CD4-positive, alpha-beta T cell treated with Interleukin-6 at 100 ng/mL for 8 hours (primary cell): ENCODE results near the gene UBE2D1.
"Not testable (repeated sequence)": the region's sequence is repeated elsewhere in the genome, so short reads cannot be mapped to it uniquely, and the experiment has no call there.

ENCODE experiments used
- DNase-seq: peaks from one replicate; pipeline ENCODE4 v3.0.0-alpha.2; 2020; ENCODE audit warnings: mixed read lengths, low spot score

UBE2D1 gene

DNA sequence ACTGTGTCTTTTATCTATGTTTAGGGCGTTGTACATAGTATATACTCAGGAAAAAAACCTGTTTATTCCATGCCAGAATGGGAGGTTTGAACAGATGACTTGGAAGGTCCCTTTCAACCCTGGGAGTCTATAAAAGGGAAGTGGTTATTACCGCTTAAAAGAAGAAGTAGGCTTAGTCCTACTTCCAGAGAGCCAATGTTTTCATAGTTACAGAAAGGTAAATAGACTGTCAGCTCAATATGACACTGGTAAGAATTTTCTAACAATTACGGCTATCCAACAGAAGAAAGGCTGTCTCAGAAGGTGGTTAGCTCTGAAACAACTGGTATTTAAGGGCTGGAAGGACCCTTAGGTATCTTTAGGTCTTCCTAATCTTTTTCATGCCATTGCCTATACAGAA, 49.3 kb downstream of the UBE2D1 start:
- peak; percentile 34 for DNase-seq

DNA sequence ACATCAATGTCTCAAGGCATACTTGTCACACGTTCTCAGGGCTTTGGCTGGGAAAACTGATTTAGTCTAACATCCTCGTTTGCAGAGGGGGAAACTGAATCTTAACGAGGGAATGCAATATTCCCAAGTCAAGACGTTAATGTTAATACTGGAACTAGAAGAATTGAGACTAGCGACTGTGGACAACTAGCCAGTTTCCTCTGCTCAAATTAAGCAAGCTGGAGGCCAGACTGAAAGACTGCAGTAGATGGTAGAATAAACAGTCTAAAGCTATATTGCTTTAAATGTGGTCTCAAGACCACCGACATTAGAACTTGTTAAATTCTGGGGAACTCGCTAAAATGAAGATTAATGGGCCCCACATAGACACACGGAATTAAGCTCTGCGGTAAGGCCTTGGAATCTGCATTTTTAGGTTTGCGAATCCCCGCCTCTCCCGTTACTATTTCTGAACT, 49.8 kb downstream of the UBE2D1 start:
- DNase-seq: peak; percentile 0

DNA sequence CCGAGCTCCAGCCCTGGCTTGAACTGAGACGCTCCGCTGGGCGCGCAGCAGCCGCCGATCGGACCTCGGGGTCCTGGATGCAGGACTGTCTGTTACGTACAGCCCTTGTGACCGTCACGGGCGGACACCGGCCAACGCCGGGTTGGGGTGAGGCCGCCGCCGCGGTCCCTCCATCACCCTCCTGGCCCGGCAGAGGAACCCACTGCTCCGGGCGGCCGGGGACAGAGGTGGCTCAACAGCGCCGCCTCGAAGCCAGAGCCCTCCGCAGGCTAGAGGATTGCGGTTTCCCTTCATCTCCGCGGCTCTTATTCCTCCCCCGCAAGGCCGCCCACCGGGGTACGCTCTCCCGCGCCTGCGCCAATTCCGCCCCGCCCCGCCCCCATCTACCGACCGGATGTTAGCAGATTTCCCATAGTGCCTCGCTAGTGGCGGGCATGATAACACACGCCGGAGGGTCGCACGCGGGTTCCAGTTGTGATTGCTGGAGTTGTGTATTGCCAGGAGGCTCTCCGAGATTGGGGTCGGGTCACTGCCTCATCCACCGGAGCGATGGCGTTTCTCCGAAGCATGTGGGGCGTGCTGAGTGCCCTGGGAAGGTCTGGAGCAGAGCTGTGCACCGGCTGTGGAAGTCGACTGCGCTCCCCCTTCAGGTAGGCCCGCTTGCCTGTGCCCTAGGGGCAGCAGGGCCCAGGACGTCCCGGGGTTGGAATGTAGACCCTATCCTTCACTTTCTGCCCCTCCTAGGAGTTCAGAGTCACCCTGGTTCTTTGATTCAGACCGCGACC, 50.4 kb downstream of the UBE2D1 start, which contains the start of gene TFAM:
Gene TFAM, plus strand, starts transcription at position 412 of the 785 bp plus-strand sequence. Its CDS starts 138 bp downstream, at position 550.
- DNase-seq: peak; percentile 93

DNA sequence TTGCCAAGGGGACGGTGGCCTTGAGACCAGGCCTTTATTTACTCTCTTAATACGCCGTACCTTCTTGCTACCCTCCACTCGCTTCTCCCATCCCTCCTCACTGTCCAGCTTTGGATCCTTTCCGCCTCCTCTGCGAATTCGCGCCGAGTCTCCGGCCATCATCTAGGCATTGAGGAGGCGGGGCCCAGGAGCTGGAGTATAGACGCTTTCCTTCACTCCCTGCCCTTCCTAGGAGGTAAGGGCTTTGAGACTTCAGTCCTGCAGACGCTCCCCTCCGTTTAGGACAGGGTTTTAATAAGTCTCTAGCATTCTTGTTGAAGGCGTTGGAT, 50.9 kb downstream of the UBE2D1 start:
- DNase-seq: no peak

DNA sequence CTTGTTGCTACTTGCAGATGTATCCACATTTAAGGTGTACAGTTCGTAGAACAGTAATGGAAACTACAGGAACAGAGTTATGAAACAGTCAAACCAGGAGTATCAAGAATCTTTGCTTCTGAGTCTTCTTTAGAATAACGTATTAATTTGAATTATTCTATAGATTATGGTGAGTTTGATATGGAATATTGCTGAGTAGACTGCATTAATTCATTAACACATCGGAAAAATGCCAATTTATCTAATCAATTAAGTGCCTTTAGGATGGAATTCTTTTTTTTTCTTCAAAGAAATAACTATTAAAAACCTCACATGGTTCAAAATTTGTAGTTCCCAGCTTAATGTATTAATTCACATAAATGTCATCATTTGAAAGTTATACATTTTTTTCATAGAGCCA, 54.2 kb downstream of the UBE2D1 start:
- no peak for DNase-seq

DNA sequence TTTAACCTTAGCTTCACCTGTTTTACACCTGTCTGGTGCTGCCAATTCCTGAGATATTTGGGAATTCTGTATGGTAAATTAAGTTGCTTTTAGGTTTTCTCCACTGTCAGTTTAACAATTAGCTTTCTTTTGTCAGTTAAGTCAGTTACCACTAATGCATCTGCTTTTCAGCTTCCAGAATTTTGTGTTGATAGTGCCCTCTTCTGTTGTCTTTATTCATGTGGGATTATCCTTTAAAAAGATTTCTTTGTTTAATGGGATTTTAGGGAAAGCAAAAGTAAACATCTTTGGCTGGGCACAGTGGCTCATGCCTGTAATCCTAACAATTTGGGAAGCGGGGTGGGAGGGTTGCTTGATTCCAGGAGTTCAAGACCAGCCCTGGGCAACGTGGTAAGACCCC, 58.5 kb downstream of the UBE2D1 start:
- no peak for DNase-seq

DNA sequence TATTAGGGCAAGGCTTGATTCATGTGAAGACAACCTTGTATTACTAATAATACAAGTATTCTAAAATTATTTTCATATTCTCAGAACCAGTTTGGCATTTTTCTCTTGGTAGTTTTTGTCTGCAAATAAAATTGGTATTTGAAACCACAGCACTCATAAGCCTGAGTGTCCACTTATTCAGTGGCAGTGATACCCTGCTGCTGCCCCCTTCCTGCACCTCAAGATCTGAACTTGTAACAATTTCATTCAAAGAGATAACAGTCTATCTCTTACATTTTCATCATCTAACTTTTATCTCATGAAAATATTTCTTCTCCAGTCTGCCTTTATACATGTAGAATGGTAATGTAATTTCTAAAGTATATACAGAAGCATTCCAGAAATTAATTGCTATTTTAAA, 59.7 kb downstream of the UBE2D1 start:
- no peak for DNase-seq

DNA sequence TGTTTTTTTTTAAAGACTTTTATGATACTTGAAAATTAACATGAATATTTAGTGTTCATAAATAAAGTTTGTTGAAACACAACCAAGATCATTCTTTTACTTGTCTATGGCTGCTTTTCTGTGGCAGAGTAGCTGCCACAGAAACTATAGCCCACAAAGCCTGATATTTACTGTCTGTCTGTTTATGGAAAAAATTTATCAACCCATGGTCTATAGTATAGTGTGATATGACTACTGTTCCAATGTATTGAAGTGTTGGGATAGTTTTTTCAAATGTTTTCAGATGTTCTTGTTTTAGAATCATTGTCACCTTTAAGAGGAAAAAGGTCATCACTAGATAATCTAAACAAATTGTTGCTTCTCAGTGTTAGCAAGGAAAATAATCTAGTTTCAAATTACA, 61.3 kb downstream of the UBE2D1 start:
- DNase-seq: no peak

DNA sequence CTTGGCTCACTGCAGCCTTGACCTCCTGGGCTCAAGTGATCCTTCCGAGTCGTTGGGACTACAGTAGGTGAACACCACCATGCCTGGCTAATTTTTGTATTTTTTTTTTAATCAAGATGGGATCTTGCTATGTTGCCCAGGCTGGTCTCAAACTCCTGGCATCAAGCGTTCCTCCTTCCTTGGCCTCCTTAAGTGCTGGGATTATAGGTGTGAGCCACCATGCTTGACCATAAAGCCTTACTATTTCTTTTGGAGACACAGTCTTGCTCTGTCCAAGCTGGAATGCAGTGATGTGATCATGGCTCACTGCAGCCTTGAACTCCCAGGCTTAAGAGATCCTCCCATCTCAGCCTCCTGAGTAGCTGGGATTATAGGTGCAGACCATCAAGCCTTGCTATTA, 63.0 kb downstream of the UBE2D1 start:
- DNase-seq: no peak

DNA sequence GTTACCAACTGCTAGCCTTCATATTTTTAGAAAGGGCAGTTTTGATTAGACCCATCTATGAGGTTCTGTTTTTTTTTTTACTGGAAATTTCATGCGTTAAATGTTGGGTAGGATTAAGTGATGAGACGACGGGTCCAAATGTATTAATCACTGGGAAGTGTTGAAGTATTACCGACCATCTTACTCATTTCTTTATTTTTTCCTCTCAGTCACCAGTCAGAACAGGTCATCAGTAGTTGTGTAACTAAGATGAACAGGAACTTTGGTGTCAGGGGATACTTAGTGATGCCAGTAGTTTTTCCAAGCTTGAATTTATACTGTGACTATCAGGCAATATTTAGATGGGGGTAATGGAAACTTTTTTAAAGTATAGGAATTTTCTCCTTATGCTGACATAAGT, 64.6 kb downstream of the UBE2D1 start:
- DNase-seq: no peak

DNA sequence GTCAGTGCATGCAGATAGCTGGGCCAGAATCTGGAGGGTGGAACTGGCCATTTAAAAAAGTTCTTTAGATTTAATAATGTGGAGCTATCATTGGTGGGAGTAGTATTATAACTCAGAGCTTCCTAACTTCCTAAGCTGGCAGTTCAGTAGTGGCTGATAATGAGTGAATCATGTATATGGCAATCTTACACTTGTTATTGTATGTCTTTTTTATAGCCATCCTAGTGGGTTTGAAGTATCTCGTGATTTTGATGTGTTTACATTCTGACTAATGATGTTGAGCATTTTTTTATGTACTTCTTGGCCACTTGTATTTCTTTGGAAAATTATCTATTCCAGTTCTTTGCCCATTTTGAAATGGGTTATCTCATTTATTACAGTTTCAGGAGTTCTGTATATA, 65.8 kb downstream of the UBE2D1 start:
- DNase-seq: no peak

DNA sequence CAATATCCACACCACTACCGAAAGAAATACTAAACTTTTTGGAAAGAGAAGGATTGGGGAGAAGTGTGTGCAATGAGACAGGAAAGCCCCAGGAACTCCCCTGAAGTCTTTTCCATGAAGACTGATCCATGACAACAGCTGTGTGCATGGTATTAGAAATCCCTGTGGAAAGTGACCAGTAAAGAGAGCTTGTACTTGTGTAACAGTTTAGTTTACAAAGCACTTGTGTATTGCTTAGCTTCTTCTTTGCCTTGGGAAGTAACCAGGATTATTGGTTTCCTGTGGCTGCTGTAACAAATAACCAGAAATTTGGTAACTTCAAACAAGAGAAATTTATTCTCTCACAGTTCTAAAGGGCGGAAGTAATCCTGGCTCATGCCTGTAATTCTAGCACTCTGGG, 69.2 kb downstream of the UBE2D1 start:
- no peak for DNase-seq

DNA sequence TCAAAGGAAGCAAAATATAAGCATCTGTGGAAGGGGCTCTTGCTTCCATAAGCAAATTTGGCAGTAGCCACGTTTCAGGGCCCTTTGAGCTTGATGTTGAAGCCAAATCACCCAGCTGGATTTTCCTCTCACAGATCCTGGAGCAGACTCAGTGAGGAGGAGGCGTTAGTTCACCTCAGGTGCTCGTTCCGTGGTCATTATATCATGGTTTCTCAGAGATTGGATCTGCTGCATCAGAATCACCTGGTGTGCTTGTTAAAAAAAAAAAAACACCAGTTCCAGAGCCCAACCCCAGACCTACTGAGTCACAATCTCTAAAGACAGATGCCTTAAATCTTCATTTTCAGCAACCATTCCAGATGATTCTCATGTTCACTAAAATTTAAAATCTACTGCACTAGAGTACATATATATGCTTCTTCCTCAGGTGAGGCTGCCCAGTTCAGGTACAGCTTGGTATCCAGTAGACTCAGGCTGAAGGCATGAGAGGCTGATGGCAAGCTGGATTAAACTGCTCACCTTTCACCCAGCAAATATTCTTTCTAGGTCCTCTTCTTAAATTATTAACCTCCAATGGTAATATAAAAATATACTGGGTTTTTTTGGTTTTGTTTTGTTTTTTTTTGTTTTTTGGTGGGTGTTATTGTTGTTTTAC, 75.3 kb downstream of the UBE2D1 start:
- DNase-seq: no peak

DNA sequence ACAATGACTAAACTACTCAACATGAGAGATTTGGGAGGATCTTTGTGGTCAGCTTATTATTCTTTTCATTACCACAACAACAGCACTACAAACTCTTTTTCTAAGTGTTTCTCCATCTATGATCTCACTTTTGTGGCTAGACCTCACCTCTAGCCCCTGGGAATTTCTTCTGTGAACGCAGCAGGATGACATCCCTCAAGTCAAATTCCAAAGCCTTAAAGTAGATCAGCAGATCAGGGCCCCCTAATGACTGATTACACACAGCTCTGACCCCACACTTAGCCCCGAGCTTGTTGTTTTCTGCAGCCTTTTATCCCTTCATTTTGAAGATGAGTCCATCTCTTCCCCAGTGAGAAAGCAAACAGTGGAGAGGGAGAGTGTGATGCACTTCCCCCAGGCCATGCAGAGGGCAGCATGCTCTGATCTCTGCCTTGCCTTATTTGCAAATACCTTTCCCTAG, 77.7 kb downstream of the UBE2D1 start:
- no peak for DNase-seq

DNA sequence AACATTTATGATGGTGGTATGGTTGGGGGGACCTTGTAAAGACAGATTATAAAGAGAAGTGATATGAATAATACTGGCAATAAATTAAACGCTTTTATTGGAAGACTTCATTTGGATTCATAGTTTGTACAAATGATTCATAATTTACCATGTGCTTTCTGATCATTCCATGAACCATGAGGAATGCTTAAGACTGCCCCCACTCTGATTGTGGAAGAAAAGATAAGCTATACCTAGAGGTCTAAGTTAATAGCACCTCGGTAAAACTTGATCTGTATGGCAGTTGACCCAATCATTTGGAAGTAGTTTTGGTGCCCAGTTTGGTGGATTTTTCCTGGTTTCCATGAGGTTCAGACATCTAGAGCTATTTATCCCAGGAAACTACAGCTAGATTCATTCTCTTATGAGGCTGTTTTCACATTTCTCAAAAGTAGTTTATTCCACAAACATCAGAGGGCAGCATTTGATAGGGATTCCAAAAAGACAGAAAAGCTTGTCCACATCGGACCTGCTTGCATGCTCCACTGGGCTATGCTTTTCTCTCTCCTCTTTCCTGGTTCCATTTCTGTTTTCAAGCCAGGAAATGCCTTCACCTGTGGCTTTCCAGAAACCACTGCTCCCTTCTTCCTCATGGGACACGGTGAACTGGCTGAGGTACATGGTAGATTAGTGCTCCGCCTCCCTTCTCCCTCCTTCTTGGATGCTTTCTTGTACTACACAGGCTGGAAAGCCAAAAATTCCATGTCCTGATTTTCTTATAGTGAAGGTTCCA, 79.7 kb downstream of the UBE2D1 start:
- no peak for DNase-seq

DNA sequence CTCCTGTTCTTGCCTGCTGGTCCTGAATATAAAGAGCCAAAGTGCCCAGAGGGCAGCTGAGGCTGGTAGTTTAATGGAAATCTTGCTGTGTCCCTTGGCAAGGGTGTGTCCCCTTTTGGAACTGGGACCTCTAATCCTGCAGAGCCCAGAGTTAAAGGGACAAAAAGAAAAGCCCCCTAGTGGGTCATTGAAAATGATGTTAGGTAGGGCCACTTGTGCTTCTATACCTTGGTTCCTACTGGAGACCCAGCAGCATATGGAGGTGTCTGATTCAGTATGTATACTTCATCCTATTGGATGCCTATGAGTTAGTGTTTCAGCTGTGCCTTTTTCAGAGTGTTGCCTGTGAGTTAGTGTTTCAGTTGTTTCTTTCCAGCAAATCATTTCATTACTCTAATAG, 81.0 kb downstream of the UBE2D1 start:
- no peak for DNase-seq

DNA sequence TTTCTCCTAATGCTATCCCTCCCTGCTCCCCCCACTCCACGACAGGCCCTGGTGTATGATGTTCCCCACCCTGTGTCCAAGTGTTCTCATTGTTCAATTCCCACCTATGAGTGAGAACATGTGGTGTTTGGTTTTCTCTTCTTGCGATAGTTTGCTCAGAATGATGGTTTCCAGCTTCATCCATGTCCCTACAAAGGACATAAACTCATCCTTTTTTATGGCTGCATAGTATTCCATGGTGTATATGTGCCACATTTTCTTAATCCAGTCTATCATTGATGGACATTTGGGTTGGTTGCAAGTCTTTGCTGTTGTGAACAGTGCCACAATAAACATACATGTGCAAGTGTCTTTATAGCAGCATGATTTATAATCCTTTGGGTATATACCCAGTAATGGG, 83.1 kb downstream of the UBE2D1 start:
- not testable (repeated sequence) for DNase-seq
